Measurements from ENCODE around the gene C1orf232. TPM values are rescaled to one million over a fixed set of nuclear protein-coding genes. Genes with fewer than 3 reads are reported as not detected.

The C1orf232 gene
- total RNA-seq, 1 experiment from 2014 or later, result not detected

DNA sequence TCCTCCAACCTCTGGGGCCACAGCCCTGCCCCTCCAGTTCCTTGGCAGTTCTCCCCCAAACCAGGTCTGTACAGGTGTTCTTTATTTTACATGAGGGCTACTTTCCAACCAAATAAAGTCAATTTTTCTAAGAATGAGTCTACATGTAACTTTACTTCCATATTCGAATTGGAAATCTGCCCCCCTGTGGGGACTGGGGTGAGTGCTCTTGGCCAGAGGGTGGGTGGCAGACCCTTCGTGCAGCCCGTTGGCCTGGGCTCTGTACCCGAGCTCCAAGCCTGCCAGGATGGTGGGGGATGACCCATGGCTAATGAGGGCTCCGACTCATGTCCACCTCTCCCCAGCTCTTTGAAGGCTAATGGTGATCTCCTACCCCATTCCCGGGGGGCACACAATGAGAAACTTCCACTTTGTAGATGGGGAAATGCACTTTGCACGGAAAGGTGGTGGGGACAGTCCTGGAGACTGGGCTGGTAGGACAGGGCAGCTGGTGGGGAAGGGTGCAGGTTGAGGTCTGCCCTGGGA, 21.1 kb upstream of the C1orf232 start:
- Histone ChIP-seq H3K4me3 (replicated peaks in 1 of 2; ENCODE audit: low read depth in 1 of 2, low read length in 2 of 2) (no peak overlapping the region), H4K20me1 (ENCODE audit: insufficient read depth) (no peaks in the 10 kb centered on the region), H3K27ac (ENCODE audit: low read depth, low read length) (no peak overlapping the region), H3K27me3 (ENCODE audit: insufficient read depth, low read length) (no peaks in the 10 kb centered on the region), H3K79me2 (ENCODE audit: insufficient read depth, low read length) (no peaks in the 10 kb centered on the region), H3K9me2 (ENCODE audit: insufficient read depth) (no peaks in the 10 kb centered on the region), H3K4me2 (ENCODE audit: low read length) (no peak overlapping the region), H3K4me1 (ENCODE audit: control insufficient read depth in 1 of 2, insufficient read depth in 2 of 2, low read length in 2 of 2) (no peaks in the 10 kb centered on the region), H3K36me3 (ENCODE audit: control insufficient read depth in 1 of 2, insufficient read depth in 2 of 2, low read length in 2 of 2) (no peaks in the 10 kb centered on the region; a peak in 1 of 4 replicates), H3K9ac (ENCODE audit: low read length) (no peak overlapping the region), H3K9me3 (ENCODE audit: control insufficient read depth in 1 of 2, insufficient read depth in 1 of 2, low read depth in 1 of 2, low read length in 2 of 2) (no peaks in the 10 kb centered on the region), H2AFZ (ENCODE audit: low read depth, low read length, poor library complexity, severe bottlenecking) (no peak overlapping the region)
- CTCF ChIA-PET, result interaction anchor here (2.6 kb wide), 2 partner anchors 12 to 44 kb away, joined by 13 to 16 read pairs; partner anchors contain the start of genes CEP85 and CNKSR1
- TF ChIP-seq, protein P1, sequence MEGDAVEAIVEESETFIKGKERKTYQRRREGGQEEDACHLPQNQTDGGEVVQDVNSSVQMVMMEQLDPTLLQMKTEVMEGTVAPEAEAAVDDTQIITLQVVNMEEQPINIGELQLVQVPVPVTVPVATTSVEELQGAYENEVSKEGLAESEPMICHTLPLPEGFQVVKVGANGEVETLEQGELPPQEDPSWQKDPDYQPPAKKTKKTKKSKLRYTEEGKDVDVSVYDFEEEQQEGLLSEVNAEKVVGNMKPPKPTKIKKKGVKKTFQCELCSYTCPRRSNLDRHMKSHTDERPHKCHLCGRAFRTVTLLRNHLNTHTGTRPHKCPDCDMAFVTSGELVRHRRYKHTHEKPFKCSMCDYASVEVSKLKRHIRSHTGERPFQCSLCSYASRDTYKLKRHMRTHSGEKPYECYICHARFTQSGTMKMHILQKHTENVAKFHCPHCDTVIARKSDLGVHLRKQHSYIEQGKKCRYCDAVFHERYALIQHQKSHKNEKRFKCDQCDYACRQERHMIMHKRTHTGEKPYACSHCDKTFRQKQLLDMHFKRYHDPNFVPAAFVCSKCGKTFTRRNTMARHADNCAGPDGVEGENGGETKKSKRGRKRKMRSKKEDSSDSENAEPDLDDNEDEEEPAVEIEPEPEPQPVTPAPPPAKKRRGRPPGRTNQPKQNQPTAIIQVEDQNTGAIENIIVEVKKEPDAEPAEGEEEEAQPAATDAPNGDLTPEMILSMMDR (IDR thresholded peaks at IDR 0.05 in 2 of 3, conservative IDR thresholded peaks at IDR 0.05 in 1 of 3; ENCODE audit: borderline replicate concordance in 1 of 3, insufficient read depth in 1 of 3, low read depth in 2 of 3, low read length in 2 of 3), result 0 out of 6 replicates have a peak, but pooled peaks of 1 of the 3 experiments have one; percentile 17
- no peak for TF ChIP-seq SP1 (IDR thresholded peaks at IDR 0.05; ENCODE audit: low read depth)
- peak; percentile 20; the same call in 1 of the 2 replicates for ATAC-seq
- no TSS peak for BruUV-seq (replicated peaks)
- DNase-seq (ENCODE audit: low read depth, low spot score), result no peak
- RAD21 ChIA-PET (ENCODE audit: low non-redundant PET in 1 of 2, low total read pairs in 2 of 2, uncharacterized antibody in 2 of 2, unreplicated experiment in 2 of 2), result interaction anchor here in 1 of 2 experiments (0.6 kb wide), 1 partner anchor 156 kb away, joined by 4 read pairs; no protein-coding TSS in a partner anchor
- intact Hi-C loops (cut with micrococcal nuclease), result no loop called here
- POLR2A ChIA-PET, result no interaction called here

DNA sequence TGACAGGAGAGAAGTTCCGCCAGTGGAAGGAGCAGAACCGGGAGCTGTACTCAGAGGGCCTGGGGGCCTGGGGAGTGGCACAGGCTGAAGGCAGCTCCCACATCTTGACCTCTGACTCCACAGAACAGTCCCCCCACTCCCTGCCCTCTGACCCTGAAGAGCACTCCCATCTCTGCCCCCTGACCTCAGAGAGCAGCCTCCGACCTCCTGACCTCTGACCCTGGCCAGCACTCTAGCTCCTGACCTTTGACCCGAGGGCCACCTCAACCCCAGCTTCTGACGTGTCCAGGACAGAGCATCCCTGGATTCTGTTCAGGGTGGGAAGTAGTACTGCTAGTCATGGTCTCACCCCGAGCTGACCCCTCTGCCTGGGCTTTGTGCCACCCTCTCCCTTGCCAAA, 20.6 kb upstream of the C1orf232 start:
- BruUV-seq (replicated peaks), result TSS peak; percentile 50
- Histone ChIP-seq H3K9ac (ENCODE audit: low read length) (no peak overlapping the region), H3K27me3 (ENCODE audit: insufficient read depth, low read length) (no peaks in the 10 kb centered on the region), H3K79me2 (ENCODE audit: insufficient read depth, low read length) (no peaks in the 10 kb centered on the region), H3K9me3 (ENCODE audit: control insufficient read depth in 1 of 2, insufficient read depth in 1 of 2, low read depth in 1 of 2, low read length in 2 of 2) (no peaks in the 10 kb centered on the region), H3K4me1 (ENCODE audit: control insufficient read depth in 1 of 2, insufficient read depth in 2 of 2, low read length in 2 of 2) (no peaks in the 10 kb centered on the region), H3K4me2 (ENCODE audit: low read length) (no peak overlapping the region), H3K9me2 (ENCODE audit: insufficient read depth) (no peaks in the 10 kb centered on the region), H4K20me1 (ENCODE audit: insufficient read depth) (no peaks in the 10 kb centered on the region), H2AFZ (ENCODE audit: low read depth, low read length, poor library complexity, severe bottlenecking) (no peak overlapping the region), H3K27ac (ENCODE audit: low read depth, low read length) (no peak overlapping the region), H3K36me3 (ENCODE audit: control insufficient read depth in 1 of 2, insufficient read depth in 2 of 2, low read length in 2 of 2) (no peaks in the 10 kb centered on the region; a peak in 1 of 4 replicates), H3K4me3 (replicated peaks in 1 of 2; ENCODE audit: low read depth in 1 of 2, low read length in 2 of 2) (no peak overlapping the region)
- CTCF ChIA-PET, result interaction anchor here (2.6 kb wide), 2 partner anchors 12 to 44 kb away, joined by 13 to 16 read pairs; partner anchors contain the start of genes CEP85 and CNKSR1
- POLR2A ChIA-PET, result no interaction called here
- DNase-seq (ENCODE audit: low read depth, low spot score) (no peak), ATAC-seq (no peak)
- intact Hi-C loops (cut with micrococcal nuclease), result no loop called here
- RAD21 ChIA-PET (ENCODE audit: low non-redundant PET in 1 of 2, low total read pairs in 2 of 2, uncharacterized antibody in 2 of 2, unreplicated experiment in 2 of 2), result no interaction called here
- no peak for TF ChIP-seq EZH2phosphoT487 (IDR thresholded peaks at IDR 0.05; ENCODE audit: borderline replicate concordance)
- TF ChIP-seq RAD21 (IDR thresholded peaks at IDR 0.05; ENCODE audit: low read depth), result no peak
- no peak for TF ChIP-seq FOSL1 (IDR thresholded peaks at IDR 0.05; ENCODE audit: low read depth)
- TF ChIP-seq TCF7L2 (IDR thresholded peaks at IDR 0.05; ENCODE audit: borderline replicate concordance, extremely low read depth, insufficient read depth, insufficient read length), result no peak
- no peak for TF ChIP-seq ZFX (IDR thresholded peaks at IDR 0.05)
- TF ChIP-seq, protein P2, sequence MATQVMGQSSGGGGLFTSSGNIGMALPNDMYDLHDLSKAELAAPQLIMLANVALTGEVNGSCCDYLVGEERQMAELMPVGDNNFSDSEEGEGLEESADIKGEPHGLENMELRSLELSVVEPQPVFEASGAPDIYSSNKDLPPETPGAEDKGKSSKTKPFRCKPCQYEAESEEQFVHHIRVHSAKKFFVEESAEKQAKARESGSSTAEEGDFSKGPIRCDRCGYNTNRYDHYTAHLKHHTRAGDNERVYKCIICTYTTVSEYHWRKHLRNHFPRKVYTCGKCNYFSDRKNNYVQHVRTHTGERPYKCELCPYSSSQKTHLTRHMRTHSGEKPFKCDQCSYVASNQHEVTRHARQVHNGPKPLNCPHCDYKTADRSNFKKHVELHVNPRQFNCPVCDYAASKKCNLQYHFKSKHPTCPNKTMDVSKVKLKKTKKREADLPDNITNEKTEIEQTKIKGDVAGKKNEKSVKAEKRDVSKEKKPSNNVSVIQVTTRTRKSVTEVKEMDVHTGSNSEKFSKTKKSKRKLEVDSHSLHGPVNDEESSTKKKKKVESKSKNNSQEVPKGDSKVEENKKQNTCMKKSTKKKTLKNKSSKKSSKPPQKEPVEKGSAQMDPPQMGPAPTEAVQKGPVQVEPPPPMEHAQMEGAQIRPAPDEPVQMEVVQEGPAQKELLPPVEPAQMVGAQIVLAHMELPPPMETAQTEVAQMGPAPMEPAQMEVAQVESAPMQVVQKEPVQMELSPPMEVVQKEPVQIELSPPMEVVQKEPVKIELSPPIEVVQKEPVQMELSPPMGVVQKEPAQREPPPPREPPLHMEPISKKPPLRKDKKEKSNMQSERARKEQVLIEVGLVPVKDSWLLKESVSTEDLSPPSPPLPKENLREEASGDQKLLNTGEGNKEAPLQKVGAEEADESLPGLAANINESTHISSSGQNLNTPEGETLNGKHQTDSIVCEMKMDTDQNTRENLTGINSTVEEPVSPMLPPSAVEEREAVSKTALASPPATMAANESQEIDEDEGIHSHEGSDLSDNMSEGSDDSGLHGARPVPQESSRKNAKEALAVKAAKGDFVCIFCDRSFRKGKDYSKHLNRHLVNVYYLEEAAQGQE (IDR thresholded peaks at IDR 0.05; ENCODE audit: low read depth), result no peak
